T-helper 2 cell treated with Interferon-gamma antibody and Interleukin-4, amounts not matched to agents 100 ng/mL and 5 ng/mL, for 36 hours (primary cell): ENCODE measurements around the gene SH3BGRL3. TPM values are rescaled to one million over a fixed set of nuclear protein-coding genes. Genes with fewer than 3 reads are reported as not detected.
"Not testable (repeated sequence)": the region's sequence is repeated elsewhere in the genome, so short reads cannot be mapped to it uniquely, and the experiment has no call there.

ENCODE experiments used
- intact Hi-C: fragments of 100-400 bp; cut with micrococcal nuclease; formaldehyde crosslinking; loops from one replicate; pipeline ENCODE4 v1.15.1; 2023
- total RNA-seq: library from RNA; stranded (reverse); gene quantifications from 2 replicates; pipeline ENCODE4 v1.2.3, GENCODE V29; 2022

The SH3BGRL3 gene
- total RNA-seq = 679 and 690 TPM in 2 replicates

GRCh38 chr1:26279456-26280332 lies at the start of gene SH3BGRL3:
Gene SH3BGRL3 (plus strand): TSS chr1:26280086. CDS start chr1:26280156, 70 bp downstream.
- intact Hi-C loops = loop anchor here (5.0 kb wide), 2 partner anchors 138 to 193 kb away; partner anchors contain the start of gene HMGN2

GRCh38 chr1:26230682-26231081 lies 49.2 kb upstream of the SH3BGRL3 start:
- intact Hi-C loops = not testable (repeated sequence)

- intact Hi-C loops = loop anchor here (1.0 to 2.0 kb wide), 4 partner anchors 41 to 123 kb away; partner anchors contain the start of genes PDIK1L and ZNF593
Measured at GRCh38 chr1:26233903-26234643, 45.8 kb upstream of the SH3BGRL3 start, which contains the start of gene CEP85. Gene CEP85 (plus strand): TSS chr1:26234200. CDS start chr1:26239784, 5,584 bp downstream.

- intact Hi-C loops = loop anchor here (1.0 to 2.0 kb wide), 4 partner anchors 40 to 124 kb away; partner anchors contain the start of genes PDIK1L and ZNF593
Measured at GRCh38 chr1:26234644-26235370, 45.1 kb upstream of the SH3BGRL3 start.

- intact Hi-C loops = no loop called here
Measured at GRCh38 chr1:26237230-26237966, 42.5 kb upstream of the SH3BGRL3 start.

GRCh38 chr1:26239936-26240335 lies 40.0 kb upstream of the SH3BGRL3 start:
- intact Hi-C loops = no loop called here

GRCh38 chr1:26252718-26253117 lies 27.2 kb upstream of the SH3BGRL3 start:
- intact Hi-C loops = no loop called here

- intact Hi-C loops = no loop called here
Measured at GRCh38 chr1:26254404-26254803, 25.5 kb upstream of the SH3BGRL3 start.

- intact Hi-C loops = no loop called here
Measured at GRCh38 chr1:26257222-26257621, 22.7 kb upstream of the SH3BGRL3 start.

- intact Hi-C loops = no loop called here
Measured at GRCh38 chr1:26259005-26259404, 20.9 kb upstream of the SH3BGRL3 start.

GRCh38 chr1:26259578-26259977 lies 20.3 kb upstream of the SH3BGRL3 start:
- intact Hi-C loops = no loop called here

GRCh38 chr1:26263212-26263611 lies 16.7 kb upstream of the SH3BGRL3 start:
- intact Hi-C loops = no loop called here

- intact Hi-C loops = no loop called here
Measured at GRCh38 chr1:26265405-26265804, 14.5 kb upstream of the SH3BGRL3 start.

GRCh38 chr1:26268290-26269197 lies 11.3 kb upstream of the SH3BGRL3 start:
- intact Hi-C loops = no loop called here

- intact Hi-C loops = no loop called here
Measured at GRCh38 chr1:26269198-26269550, 10.7 kb upstream of the SH3BGRL3 start.

- intact Hi-C loops = loop anchor here (1.0 to 5.0 kb wide), 5 partner anchors 40 to 197 kb away; partner anchors contain the start of genes CEP85 and HMGN2
Measured at GRCh38 chr1:26274801-26275425, 5.0 kb upstream of the SH3BGRL3 start.

- intact Hi-C loops = loop anchor here (1.0 to 5.0 kb wide), 6 partner anchors 9 to 196 kb away; partner anchors contain the start of genes CEP85 and HMGN2
Measured at GRCh38 chr1:26275580-26276431, 4.1 kb upstream of the SH3BGRL3 start.

GRCh38 chr1:26276432-26276838 lies 3.5 kb upstream of the SH3BGRL3 start:
- intact Hi-C loops = loop anchor here (1.0 to 5.0 kb wide), 3 partner anchors 9 to 196 kb away; partner anchors contain the start of gene HMGN2
